ENCODE data around the gene IL25.
A peak's percentile ranks its signal among the peaks of the same experiment; 100 is the strongest.

Gene IL25

DNA sequence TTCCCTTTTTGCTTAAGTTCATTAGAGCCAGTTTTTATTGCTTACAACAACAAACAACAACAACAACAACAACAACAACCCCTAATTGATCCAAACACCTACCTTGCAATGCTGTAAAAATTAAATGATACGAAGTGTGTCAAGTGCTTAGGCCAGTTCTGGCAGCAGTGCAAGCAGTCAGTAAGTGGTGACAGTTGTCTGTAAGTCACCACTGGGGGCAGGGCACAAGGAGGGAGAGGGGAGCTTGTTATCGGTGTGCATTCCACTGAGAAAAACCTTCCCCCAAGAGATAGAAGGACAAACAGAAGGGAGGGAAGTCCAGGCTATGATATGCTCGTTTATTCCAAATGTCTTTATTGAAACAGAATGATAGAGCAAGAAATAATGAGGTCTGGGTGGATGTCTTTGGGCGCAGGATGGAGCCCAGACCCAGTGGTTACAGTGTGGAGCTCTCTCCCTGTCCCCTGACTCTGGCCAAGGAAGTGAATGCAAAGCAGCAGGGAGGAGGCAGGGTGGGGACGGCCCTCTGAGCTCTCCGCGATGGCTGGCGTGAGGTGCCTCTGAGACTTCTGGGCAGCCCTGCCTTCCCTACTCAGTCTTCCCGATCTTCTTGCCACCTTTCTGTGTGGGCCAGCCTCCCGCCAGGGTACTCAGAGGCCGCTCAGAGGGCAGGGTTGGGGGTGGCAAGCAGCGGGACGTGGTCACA, 26.5 kb upstream of the IL25 start:
- Histone ChIP-seq H3K36me3 (ENCODE audit: control insufficient read depth, insufficient read depth, low read length) (no peaks in the 10 kb centered on the region), H3K27ac (ENCODE audit: low read depth, low read length) (no peak overlapping the region), H3K9ac (ENCODE audit: low read depth, low read length) (no peak overlapping the region), H3K4me3 (ENCODE audit: low read depth, low read length) (no peak overlapping the region), H3K27me3 (ENCODE audit: control insufficient read depth, insufficient read depth, low read length) (peaks cover 5% of the 10 kb centered on the region; the same call in 1 of the 2 replicates), H3K9me3 (ENCODE audit: control insufficient read depth, insufficient read depth, low read length) (peaks cover 2% of the 10 kb centered on the region), H3K4me1 (ENCODE audit: control insufficient read depth, insufficient read depth, low read length) (no peaks in the 10 kb centered on the region)

DNA sequence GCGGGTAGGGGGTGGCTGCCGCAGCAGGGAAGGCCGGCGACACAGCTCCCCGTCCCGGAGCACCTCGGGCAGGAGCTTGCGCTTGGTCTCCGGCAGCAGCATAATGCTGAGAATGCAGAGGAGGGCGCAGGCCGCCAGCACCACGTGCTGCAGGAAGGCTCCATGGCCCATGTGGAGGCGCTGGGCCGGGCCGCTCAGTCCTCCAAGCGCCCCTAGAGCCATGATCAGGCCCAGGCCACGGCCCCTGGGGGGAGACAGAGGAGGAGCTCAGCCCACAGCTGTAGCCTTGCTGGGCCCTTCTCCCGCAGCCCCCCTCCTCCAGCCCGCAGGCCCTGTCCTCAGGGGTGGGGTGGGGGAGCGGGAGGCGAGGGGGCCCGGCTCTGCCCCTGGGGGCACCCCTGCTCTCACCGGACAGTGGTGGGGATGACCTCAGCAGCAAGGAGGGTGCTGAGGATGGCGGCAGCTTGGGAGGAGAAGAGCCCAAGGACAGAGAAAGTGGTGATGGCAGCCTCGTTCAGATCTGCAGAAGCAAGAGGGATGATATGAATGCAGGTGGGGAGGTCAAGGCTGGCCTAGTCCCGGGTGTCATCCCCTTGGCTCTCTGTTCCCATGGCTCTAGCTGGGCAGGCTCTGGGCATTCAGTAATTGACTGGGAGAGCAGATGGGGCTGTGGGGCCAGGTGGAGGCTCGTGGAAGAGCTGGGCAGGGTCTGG, 25.8 kb upstream of the IL25 start:
- Histone ChIP-seq H3K9ac (ENCODE audit: low read depth, low read length) (no peak overlapping the region), H3K4me1 (ENCODE audit: control insufficient read depth, insufficient read depth, low read length) (no peaks in the 10 kb centered on the region), H3K36me3 (ENCODE audit: control insufficient read depth, insufficient read depth, low read length) (no peaks in the 10 kb centered on the region), H3K27ac (ENCODE audit: low read depth, low read length) (no peak overlapping the region), H3K9me3 (ENCODE audit: control insufficient read depth, insufficient read depth, low read length) (no peaks in the 10 kb centered on the region), H3K27me3 (ENCODE audit: control insufficient read depth, insufficient read depth, low read length) (peaks cover 12% of the 10 kb centered on the region), H3K4me3 (ENCODE audit: low read depth, low read length) (no peak overlapping the region)

DNA sequence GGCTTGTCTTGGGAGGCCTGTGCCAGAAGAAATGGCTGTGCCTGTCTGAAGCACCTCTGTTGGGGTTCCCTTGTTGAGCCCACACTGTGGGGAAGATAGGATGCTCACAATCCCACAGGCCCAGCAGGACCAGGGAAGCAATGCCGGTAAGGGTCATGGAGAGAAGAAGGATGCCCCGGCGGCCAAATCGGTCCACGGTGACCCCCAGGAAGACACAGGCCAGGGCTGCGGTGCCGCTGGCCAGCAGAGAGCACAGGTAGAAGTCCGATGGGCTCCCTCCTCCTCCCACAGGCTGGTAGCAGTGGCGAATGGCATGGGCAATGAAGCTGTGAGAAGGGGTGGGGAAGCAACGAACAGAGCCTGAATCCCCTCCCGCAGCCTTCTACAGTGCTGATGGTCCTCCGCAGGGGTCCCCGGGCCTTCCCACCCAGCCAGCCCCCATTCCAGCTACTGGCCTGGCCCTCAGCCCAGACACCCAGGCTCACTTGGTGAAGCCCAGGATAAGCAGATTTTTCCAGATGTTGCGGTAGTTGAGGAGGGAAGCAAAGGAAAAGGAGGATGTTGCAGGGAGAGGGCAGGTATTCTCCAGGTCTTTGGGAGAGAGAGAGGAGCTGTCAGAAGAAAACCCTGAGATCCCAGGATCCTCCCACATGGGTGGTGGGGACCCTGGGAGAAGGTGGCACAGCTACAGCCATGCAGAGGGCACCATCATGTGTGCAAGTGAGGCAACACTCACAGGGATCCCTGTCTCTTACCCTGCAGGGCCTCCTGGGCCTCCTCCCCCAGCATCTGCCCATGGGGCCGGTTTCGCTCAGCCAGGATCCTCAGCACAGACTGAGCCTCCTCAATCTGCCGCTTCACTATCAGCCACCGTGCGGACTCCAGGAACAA, 25.0 kb upstream of the IL25 start:
- Histone ChIP-seq H3K9ac (ENCODE audit: low read depth, low read length) (no peak overlapping the region), H3K4me3 (ENCODE audit: low read depth, low read length) (no peak overlapping the region), H3K4me1 (ENCODE audit: control insufficient read depth, insufficient read depth, low read length) (no peaks in the 10 kb centered on the region), H3K27ac (ENCODE audit: low read depth, low read length) (no peak overlapping the region), H3K27me3 (ENCODE audit: control insufficient read depth, insufficient read depth, low read length) (peaks cover 14% of the 10 kb centered on the region), H3K36me3 (ENCODE audit: control insufficient read depth, insufficient read depth, low read length) (no peaks in the 10 kb centered on the region), H3K9me3 (ENCODE audit: control insufficient read depth, insufficient read depth, low read length) (no peaks in the 10 kb centered on the region)

DNA sequence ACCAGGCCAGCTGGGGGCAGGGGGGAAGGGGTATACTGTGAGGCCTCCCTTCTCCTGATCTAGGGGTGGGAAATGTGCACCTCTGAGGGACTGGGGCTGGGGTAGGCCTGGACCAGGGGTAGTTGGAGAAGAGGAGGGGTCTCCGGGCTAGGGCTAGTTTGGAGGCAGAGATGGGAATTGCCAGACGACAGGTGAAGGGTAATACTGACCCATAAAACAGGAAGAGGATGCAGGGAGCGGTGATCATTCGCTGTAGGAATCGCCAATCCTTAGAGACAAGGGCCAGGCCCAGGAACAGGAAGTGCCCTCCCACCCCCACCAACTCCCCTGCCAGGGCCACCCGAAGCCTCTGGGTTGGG, 24.3 kb upstream of the IL25 start:
- H3K4me3 ChIP-seq (ENCODE audit: low read depth, low read length): no peak overlapping the region
- no peak overlapping the region for H3K9ac ChIP-seq (ENCODE audit: low read depth, low read length)
- H3K9me3 ChIP-seq (ENCODE audit: control insufficient read depth, insufficient read depth, low read length): no peaks in the 10 kb centered on the region

DNA sequence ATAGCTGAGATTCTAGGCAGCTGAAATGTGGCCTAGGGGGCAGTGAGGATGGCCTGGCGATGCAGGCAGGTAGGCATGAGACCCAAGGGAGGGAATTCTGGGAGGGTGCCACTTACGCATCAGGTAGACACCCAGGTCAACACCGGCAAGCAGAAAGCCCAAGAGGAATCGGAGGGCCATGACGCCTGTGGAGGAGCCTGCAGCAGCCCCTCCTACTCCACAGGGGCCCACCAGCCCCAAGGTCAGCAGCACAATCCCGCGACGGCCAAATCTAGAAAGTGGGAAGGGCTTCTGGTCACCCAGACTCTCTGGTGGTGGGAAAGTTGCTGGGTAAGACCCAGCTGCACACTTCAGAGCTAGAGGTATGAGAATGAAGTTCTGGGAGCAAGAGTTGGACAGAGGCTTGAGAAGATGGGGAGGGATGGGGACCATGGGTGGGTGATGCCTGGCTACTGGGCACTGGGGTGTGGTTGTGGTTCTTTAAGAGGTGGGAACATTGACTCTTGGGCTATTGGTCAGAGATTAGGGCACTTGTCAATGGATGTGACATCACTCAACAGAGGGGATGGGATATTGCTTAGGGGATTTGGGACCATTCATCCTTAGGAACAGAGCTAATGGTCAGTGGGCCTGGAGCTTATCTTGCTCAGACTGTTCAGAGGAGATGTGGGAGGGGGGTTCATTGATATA, 23.3 kb upstream of the IL25 start:
- H3K27ac ChIP-seq (ENCODE audit: low read depth, low read length): no peak overlapping the region
- peaks cover 26% of the 10 kb centered on the region for H3K27me3 ChIP-seq (ENCODE audit: control insufficient read depth, insufficient read depth, low read length)
- no peak overlapping the region for H3K4me3 ChIP-seq (ENCODE audit: low read depth, low read length)
- H3K9me3 ChIP-seq (ENCODE audit: control insufficient read depth, insufficient read depth, low read length): no peaks in the 10 kb centered on the region
- no peak overlapping the region for H3K9ac ChIP-seq (ENCODE audit: low read depth, low read length)
- H3K36me3 ChIP-seq (ENCODE audit: control insufficient read depth, insufficient read depth, low read length): no peaks in the 10 kb centered on the region
- no peaks in the 10 kb centered on the region for H3K4me1 ChIP-seq (ENCODE audit: control insufficient read depth, insufficient read depth, low read length)

More for the DNA sequence above, 24.3 kb upstream of the IL25 start:
- H3K27me3 ChIP-seq (ENCODE audit: control insufficient read depth, insufficient read depth, low read length): peaks cover 17% of the 10 kb centered on the region
- H3K36me3 ChIP-seq (ENCODE audit: control insufficient read depth, insufficient read depth, low read length): no peaks in the 10 kb centered on the region
- H3K27ac ChIP-seq (ENCODE audit: low read depth, low read length): no peak overlapping the region
- H3K4me1 ChIP-seq (ENCODE audit: control insufficient read depth, insufficient read depth, low read length): no peaks in the 10 kb centered on the region

DNA sequence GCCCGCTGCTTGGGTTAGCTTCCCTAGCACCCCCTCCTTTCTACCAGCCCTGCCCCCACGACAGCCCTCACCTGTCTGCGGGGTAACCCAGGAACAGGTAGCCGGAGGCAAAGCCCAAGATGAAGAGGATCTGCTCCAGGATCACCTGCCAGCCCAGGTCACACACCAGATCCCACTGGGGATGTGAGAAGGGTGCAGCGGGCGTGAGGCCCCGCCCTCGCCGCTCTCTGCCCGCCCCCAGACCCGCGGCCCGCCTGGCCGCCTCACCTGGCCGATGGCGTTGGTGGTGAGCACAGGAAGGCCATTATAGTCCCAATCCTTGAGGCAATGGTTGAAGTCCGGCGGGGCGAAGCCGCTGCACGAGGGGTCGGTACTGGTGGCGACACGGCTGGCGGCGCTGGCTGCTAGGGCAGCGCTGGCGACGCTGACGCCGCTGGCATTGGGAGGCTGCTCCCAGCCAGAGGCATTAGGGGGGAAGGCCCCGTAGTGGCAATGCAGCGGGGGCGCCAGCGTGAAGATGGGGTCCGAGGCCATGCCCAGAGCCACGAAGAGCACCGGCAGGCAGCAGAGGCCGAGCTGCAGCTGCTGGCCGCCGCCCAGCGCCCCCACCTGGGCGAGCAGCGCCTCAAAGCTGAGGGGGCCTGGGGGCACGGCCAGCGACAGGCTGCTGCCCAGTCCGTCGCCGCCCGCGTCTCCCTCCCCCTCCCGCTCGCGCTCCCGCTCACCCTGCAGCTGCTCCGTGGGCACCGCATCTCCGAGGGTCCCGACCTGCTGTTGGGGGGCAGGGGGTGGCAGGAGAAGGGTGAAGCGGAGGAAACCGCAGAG, 20.7 kb upstream of the IL25 start:
- H3K4me3 ChIP-seq (ENCODE audit: low read depth, low read length): peak overlapping the region; percentile 80
- H3K27me3 ChIP-seq (ENCODE audit: control insufficient read depth, insufficient read depth, low read length): peaks cover 26% of the 10 kb centered on the region
- no peaks in the 10 kb centered on the region for H3K4me1 ChIP-seq (ENCODE audit: control insufficient read depth, insufficient read depth, low read length)
- no peaks in the 10 kb centered on the region for H3K9me3 ChIP-seq (ENCODE audit: control insufficient read depth, insufficient read depth, low read length)
- peaks cover 7% of the 10 kb centered on the region for H3K36me3 ChIP-seq (ENCODE audit: control insufficient read depth, insufficient read depth, low read length)
- no peak overlapping the region for H3K27ac ChIP-seq (ENCODE audit: low read depth, low read length)
- H3K9ac ChIP-seq (ENCODE audit: low read depth, low read length): no peak overlapping the region

DNA sequence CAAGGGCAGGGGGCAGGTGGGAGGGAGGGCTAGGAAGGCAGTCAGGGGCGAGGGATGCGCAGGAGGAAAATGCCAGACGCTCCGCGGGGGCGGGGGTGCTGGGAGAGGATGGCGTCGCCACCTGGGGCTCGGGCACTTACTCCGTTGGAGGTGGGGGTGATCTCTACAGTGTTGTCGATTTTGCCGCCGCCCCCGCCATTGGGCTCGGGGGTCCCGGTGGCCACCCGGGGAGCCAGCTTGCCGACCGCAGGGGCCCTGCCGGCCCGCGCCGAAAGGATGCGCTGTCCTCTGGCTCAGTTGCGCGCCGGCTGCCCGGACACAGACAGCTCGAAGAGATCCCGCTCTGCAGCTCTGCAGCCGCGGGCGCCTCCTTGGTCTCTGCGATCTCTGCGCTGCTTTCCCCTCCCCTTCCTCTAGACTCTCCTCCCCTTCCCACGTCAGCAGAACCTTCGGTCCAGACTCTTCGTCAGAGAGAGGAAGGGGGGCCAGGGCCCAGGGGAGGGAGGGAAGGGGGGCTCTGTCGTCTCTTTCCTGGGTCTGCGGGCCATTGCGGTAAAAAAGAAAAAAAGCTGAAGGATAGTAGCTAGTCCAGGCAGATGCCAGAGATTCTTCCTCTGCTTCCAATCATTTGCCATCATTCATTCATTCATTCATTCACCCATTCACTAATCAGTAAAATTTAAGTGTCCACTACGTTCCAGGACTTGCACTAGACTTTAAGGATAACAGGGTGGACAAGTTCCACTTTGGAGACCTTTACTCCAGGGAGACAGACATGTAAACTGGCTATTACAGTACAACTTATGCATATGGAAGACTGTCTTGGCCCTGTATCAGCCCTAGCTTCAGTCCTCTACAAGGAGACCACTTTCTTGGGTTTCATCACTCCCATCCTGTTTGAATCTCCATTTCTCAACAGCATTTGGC, 19.8 kb upstream of the IL25 start, which contains the start of gene SLC22A17:
Gene SLC22A17 (minus strand): TSS at position 382 of the 927 bp plus-strand sequence.
- H3K27me3 ChIP-seq (ENCODE audit: control insufficient read depth, insufficient read depth, low read length): peaks cover 26% of the 10 kb centered on the region
- H3K9ac ChIP-seq (ENCODE audit: low read depth, low read length): no peak within 1 kb of the TSS
- no peaks in the 10 kb centered on the region for H3K9me3 ChIP-seq (ENCODE audit: control insufficient read depth, insufficient read depth, low read length)
- H3K4me3 ChIP-seq (ENCODE audit: low read depth, low read length): peak within 1 kb of the TSS; percentile 80
- H3K4me1 ChIP-seq (ENCODE audit: control insufficient read depth, insufficient read depth, low read length): no peaks in the 10 kb centered on the region
- H3K36me3 ChIP-seq (ENCODE audit: control insufficient read depth, insufficient read depth, low read length): peaks cover 16% of the 10 kb centered on the region
- H3K27ac ChIP-seq (ENCODE audit: low read depth, low read length): peak within 1 kb of the TSS; percentile 64

DNA sequence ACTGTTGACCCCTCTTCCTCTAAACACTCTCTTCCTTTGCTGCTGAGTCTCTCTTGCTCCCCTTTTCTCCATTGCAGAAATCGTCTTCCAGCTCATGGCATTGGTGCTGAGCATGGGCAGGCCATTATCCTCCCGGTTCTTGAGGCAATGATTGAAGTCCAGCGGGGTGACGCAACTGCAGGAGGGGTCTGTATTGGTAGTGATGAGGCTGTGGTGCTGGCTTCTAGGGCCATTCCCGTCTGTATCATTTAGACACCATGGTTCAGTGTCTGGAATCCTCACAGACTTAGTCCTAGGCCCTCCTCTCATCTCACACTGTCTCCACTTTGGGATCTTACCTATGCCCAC, 19.2 kb upstream of the IL25 start:
- no peaks in the 10 kb centered on the region for H3K4me1 ChIP-seq (ENCODE audit: control insufficient read depth, insufficient read depth, low read length)

DNA sequence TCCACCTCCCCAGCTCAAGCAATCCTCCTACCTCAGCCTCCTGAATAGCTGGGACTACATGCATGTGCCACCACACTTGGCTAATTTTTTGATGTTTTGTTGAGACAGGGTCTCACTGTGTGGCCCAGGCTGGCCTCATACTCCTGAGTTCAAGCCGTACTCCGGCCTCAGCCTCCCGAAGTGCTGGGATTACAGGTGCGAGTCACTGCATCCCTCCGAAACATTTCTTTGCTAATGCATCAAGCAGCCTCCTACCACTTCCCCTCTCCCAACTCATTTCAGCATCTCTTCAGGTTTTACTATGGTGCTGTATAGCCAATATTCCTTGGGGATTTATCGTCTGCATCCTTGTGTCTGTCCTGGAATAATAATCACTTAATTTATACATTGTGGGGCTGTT, 17.6 kb upstream of the IL25 start:
- Histone ChIP-seq H3K27ac (ENCODE audit: low read depth, low read length) (no peak overlapping the region), H3K4me3 (ENCODE audit: low read depth, low read length) (no peak overlapping the region), H3K27me3 (ENCODE audit: control insufficient read depth, insufficient read depth, low read length) (peaks cover 26% of the 10 kb centered on the region), H3K9ac (ENCODE audit: low read depth, low read length) (no peak overlapping the region), H3K9me3 (ENCODE audit: control insufficient read depth, insufficient read depth, low read length) (no peaks in the 10 kb centered on the region), H3K4me1 (ENCODE audit: control insufficient read depth, insufficient read depth, low read length) (no peaks in the 10 kb centered on the region), H3K36me3 (ENCODE audit: control insufficient read depth, insufficient read depth, low read length) (peaks cover 34% of the 10 kb centered on the region)

More for the DNA sequence above, 19.2 kb upstream of the IL25 start:
- Histone ChIP-seq H3K4me3 (ENCODE audit: low read depth, low read length) (0 out of 2 replicates have a peak overlapping the region, but pooled peaks have one; percentile 80), H3K9ac (ENCODE audit: low read depth, low read length) (no peak overlapping the region), H3K27me3 (ENCODE audit: control insufficient read depth, insufficient read depth, low read length) (peaks cover 26% of the 10 kb centered on the region), H3K27ac (ENCODE audit: low read depth, low read length) (no peak overlapping the region), H3K9me3 (ENCODE audit: control insufficient read depth, insufficient read depth, low read length) (no peaks in the 10 kb centered on the region), H3K36me3 (ENCODE audit: control insufficient read depth, insufficient read depth, low read length) (peaks cover 22% of the 10 kb centered on the region)

All from HUES48 (cell line).